GM12874 (cell line): ENCODE data around the gene IFNL2.

Source experiments
- TF ChIP-seq, protein P1 (sequence below): IDR thresholded peaks from 2 replicates; pipeline ENCODE4 v1.5.1; 2011; ENCODE audit warnings: low read depth, mild to moderate bottlenecking, control low read depth, low read length, moderate library complexity; ENCODE audit not compliant: insufficient read depth

IFNL2 gene

DNA sequence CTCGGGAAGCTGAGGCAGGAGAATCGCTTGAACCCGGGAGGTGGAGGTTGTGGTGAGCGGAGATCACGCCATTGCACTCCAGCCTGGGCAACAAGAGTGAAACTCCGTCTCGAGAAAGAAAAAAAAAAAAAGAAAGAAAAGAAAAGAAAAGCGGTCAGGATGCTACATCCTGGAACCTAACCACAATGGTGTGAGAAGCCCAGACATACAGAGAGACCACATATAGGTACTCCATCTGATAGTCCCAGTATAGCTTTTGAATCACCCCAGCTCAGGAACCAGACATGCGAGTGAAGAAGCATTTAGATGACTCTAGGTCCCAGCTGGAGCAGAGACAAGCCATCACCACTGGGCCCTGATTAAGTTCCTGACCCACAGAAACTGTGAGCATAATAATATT lies 31.2 kb downstream of the IFNL2 start:
- TF ChIP-seq, protein P1, sequence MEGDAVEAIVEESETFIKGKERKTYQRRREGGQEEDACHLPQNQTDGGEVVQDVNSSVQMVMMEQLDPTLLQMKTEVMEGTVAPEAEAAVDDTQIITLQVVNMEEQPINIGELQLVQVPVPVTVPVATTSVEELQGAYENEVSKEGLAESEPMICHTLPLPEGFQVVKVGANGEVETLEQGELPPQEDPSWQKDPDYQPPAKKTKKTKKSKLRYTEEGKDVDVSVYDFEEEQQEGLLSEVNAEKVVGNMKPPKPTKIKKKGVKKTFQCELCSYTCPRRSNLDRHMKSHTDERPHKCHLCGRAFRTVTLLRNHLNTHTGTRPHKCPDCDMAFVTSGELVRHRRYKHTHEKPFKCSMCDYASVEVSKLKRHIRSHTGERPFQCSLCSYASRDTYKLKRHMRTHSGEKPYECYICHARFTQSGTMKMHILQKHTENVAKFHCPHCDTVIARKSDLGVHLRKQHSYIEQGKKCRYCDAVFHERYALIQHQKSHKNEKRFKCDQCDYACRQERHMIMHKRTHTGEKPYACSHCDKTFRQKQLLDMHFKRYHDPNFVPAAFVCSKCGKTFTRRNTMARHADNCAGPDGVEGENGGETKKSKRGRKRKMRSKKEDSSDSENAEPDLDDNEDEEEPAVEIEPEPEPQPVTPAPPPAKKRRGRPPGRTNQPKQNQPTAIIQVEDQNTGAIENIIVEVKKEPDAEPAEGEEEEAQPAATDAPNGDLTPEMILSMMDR, result no peak

DNA sequence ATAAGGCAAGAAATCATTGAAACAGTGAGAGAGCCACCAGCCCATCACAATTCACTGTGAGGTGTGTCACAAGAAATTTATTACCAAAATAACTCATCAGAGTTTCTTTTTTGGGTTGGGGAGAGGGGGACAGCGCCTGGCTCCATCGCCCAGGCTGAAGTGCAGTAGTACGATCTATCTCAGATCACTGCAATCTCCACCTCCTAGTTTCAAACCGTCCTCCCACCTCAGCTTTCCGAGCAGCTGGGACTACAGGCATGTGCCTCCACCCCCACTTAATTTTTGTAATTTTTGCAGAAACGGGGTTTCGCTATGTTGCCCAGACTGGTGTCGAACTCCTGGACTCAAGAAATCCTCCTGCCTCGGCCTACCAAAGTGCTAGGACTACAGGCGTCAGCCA lies 31.6 kb downstream of the IFNL2 start:
- TF ChIP-seq, protein P1, result no peak

DNA sequence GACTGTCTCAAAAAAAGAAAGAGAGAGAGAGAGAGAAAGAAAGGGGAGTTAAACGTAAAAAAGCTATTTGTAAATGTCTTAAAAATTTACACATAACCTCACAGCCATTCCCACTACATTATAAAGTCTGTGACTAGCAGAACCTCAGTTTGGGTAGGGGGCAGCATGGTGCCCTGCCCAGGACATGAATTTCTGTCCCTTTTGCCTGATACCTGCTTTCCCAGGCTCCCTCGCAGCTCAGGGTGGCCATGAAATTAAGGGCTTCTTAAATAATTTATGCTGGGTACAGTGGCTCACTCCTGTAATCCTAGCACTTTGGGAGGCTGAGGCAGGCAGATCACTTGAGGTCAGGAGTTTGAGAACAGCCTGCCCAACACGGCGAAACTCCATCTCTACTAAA lies 32.8 kb downstream of the IFNL2 start:
- TF ChIP-seq, protein P1, result no peak

DNA sequence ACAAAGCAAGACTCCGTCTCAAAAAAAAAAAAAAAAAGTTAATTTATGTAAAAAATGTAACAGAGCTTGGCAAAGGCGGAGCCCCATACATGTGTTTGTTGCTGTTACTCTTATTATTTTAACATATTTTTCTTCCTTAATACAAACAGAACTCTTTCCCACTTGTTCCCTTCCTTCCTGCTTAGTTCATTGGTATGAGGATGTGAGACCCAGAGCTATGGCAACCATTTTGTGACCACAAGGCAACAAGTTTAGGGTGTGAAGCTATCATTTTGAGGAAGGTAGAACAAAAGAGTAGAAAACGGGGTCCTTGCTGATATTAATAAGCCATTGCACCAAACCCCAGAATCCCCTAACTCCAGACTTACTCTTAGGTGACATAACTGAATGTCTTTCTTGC lies 33.4 kb downstream of the IFNL2 start:
- TF ChIP-seq, protein P1, result no peak

DNA sequence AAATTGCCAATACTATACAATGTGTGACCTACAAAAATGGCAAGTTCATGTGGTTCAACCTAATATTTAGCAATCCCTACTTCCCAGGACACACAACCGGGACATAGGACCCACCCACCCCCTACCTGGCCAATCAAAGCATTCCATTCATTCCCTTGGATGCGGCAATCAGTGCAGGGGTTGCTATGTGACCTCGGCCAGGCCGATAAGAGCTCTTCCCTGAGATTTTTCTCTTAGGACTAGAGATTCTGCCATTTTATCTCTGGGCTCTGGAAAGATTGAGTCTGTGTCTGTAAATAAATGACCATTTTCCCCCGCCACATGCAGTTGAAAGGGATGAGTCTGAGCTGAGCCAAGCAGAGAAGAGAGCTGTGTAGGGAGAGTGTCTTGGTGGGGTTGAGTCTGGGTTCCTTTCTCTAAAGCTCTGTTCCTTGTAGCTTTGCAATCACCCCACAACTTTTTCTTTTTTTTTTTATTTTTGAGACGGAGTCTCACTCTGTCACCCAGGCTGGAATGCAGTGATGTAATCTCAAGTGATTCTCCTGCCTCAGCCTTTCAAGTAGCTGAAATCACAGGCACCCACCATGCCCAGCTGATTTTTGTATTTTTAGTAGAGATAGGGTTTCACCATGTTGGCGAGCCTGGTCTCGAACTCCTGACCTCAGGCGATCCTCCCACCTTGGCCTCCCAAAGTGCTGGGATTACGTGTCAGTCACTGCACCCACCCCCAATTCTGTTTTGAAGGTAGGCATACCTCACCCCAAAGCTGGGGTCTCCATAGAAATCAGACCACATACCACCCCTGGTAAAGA lies 35.4 kb downstream of the IFNL2 start:
- TF ChIP-seq, protein P1, result no peak

DNA sequence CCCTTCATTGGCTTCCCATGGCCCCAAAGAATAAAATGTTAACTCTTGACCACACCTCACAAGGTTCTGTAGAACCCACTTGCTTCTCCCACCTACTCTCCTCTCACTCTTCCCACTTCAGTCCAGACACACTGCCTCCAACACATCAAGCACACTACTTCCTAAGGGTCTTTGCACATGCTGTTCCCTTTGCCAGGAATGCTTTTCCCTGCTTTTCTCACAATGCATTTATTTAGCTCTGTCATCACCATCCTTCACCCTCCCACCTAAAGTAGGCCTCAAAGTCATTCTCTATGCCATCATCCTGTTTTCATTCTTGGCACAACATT lies 36.0 kb downstream of the IFNL2 start:
- TF ChIP-seq, protein P1, result no peak

DNA sequence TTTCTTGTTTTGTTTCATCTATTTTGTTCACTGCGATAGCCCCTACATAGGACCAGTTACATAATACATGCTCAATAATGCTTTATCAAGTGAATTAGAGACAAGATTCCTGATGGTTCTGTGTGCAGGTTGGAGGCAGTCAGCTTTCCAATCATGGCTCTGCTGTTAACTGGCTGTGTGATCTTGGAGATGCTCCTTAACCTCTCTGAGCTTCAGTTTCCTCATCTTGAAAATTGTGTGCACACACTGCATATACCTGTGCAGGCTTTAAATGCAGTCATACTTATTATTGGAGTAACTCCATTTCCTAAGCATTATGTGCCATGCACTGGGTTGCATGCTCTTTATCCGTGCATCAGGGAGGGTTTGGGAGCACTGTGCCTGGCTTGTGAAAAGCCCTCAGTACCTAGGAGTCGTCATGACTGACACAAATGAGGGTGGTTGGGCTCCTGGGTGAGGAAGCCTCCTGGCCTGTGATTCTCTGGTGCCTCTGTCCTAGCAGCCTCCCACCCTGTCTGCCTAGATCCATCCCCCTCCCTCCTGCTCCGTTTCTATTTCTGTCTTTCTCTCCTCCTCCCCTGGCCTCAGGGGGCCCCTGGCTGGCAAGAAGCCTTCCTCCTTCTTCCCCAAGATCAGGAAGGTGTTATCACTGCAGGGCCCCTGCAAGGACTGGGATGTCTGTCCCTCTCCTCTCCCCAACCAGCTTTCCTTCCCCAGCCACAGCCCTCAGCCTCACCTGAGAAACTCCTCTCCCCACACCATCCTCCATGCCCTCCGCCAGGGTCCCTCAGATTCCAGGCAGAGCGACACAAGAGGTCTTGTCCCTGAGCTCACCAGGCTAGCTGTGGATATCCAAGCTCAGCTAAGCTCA lies 36.7 kb downstream of the IFNL2 start:
- TF ChIP-seq, protein P1, result no peak
